Testis (tissue), 3 donors: ENCODE measurements around the gene ANO2. TPM values are rescaled to one million over a fixed set of nuclear protein-coding genes. Genes with fewer than 3 reads are reported as not detected.

Source experiments
- DNase-seq: peaks from one replicate; pipeline ENCODE4 v3.0.0-alpha.2; 2019
- H3K27ac ChIP-seq, 2 donors: fragments of 200-600 bp; sonication (generic); one replicate each; pipeline ENCODE4 v1.5.1; 2019
- H3K27me3 ChIP-seq: fragments of 200-600 bp; sonication (generic); one replicate; pipeline ENCODE4 v1.5.1; 2019
- H3K36me3 ChIP-seq: fragments of 200-600 bp; sonication (generic); one replicate; pipeline ENCODE4 v1.5.1; 2017; ENCODE audit warnings: low read depth; ENCODE audit errors: missing control alignments
- H3K4me1 ChIP-seq: fragments of 200-600 bp; sonication (generic); one replicate; pipeline ENCODE4 v1.5.1; 2019
- H3K4me3 ChIP-seq, 2 donors: fragments of 200-600 bp; sonication (generic); one replicate each; pipeline ENCODE4 v1.5.1; 2017 to 2019
- H3K9me3 ChIP-seq: fragments of 200-600 bp; sonication (generic); one replicate; pipeline ENCODE4 v1.5.1; 2017
- POLR2A ChIP-seq: fragments of 450-650 bp; IDR thresholded peaks from one replicate; pipeline ENCODE4 v1.6.1; 2017; ENCODE audit warnings: antibody characterized with exemption, mild to moderate bottlenecking, moderate library complexity
- WGBS, 2 donors: methylation state at CpG; one replicate each; pipeline ENCODE4 v1.1.5; 2018; 5-methylcytosine and 5-hydroxymethylcytosine counted together
- intact Hi-C: fragments of 100-400 bp; cut with DNase I; formaldehyde crosslinking; loops from one replicate; pipeline ENCODE4 v1.15.1; 2023; ENCODE audit warnings: low total_unique reads
- polyA plus RNA-seq: library from polyadenylated mRNA; stranded (reverse); fragments of 350-450 nt; fragmentation: Illumina TruSeq; extraction: RNeasy Lipid Tissue Mini Kit (QIAGEN cat#74804); gene quantifications from one replicate; pipeline ENCODE4 v1.2.3, GENCODE V29; 2014; ENCODE audit warnings: low read depth, low replicate concordance; ENCODE audit not compliant: insufficient read depth
- total RNA-seq, 2 donors: library from RNA; depleted of rRNA; stranded (reverse); fragments of >200 nt; gene quantifications; one replicate each; pipeline ENCODE4 v1.2.3, GENCODE V29; 2016
- TF ChIP-seq, protein P1 (sequence below), 3 experiments: fragments of 450-650 bp in 2 of 3; fragments of 200-600 bp in 1 of 3; sonication (generic) in 1 of 3; IDR thresholded peaks; one replicate each; pipeline ENCODE4 v1.5.1; 2016 to 2019; ENCODE audit warnings: antibody characterized with exemption in 3 of 3, mild to moderate bottlenecking in 2 of 3, moderate library complexity in 1 of 3

ANO2 gene
- total and polyA plus RNA-seq, 3 donors from 2014 or later, result 9.8 to 24.5 (median 24.4) TPM

DNA sequence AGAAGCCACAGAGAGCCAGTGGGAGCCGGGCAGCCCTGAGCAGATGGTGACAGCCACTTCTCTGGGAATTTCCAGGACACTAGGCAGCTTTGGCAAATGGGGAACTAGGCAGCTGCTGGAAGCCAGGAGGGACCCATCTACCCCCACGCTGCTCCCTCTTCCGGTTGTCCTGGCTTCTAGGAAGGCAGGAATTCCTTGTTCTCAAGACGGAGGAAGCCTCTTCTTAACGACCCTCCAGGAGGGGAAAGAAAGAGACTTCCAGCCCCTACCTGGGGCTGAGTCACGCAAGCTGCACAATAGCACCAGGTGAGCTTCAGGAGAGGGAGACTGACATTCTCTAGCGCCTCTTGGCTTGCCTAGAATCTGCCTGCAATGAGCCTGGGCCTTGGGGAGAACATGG, 141.5 kb downstream of the ANO2 start:
- H3K9me3 ChIP-seq, result no peaks in the 10 kb centered on the region
- 86 to 87% methylated on average over 7 of the region's 7 CpGs for WGBS, 2 donors
- TF ChIP-seq POLR2A, result no peak
- TF ChIP-seq, protein P1, sequence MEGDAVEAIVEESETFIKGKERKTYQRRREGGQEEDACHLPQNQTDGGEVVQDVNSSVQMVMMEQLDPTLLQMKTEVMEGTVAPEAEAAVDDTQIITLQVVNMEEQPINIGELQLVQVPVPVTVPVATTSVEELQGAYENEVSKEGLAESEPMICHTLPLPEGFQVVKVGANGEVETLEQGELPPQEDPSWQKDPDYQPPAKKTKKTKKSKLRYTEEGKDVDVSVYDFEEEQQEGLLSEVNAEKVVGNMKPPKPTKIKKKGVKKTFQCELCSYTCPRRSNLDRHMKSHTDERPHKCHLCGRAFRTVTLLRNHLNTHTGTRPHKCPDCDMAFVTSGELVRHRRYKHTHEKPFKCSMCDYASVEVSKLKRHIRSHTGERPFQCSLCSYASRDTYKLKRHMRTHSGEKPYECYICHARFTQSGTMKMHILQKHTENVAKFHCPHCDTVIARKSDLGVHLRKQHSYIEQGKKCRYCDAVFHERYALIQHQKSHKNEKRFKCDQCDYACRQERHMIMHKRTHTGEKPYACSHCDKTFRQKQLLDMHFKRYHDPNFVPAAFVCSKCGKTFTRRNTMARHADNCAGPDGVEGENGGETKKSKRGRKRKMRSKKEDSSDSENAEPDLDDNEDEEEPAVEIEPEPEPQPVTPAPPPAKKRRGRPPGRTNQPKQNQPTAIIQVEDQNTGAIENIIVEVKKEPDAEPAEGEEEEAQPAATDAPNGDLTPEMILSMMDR (IDR thresholded peaks at IDR 0.05), result no peak
- H3K4me3 ChIP-seq, result no peak overlapping the region
- no peak for DNase-seq
- no peaks in the 10 kb centered on the region for H3K4me1 ChIP-seq
- intact Hi-C loops, result no loop called here
- no peak overlapping the region for H3K27ac ChIP-seq
- no peaks in the 10 kb centered on the region for H3K27me3 ChIP-seq
- no peaks in the 10 kb centered on the region for H3K36me3 ChIP-seq

DNA sequence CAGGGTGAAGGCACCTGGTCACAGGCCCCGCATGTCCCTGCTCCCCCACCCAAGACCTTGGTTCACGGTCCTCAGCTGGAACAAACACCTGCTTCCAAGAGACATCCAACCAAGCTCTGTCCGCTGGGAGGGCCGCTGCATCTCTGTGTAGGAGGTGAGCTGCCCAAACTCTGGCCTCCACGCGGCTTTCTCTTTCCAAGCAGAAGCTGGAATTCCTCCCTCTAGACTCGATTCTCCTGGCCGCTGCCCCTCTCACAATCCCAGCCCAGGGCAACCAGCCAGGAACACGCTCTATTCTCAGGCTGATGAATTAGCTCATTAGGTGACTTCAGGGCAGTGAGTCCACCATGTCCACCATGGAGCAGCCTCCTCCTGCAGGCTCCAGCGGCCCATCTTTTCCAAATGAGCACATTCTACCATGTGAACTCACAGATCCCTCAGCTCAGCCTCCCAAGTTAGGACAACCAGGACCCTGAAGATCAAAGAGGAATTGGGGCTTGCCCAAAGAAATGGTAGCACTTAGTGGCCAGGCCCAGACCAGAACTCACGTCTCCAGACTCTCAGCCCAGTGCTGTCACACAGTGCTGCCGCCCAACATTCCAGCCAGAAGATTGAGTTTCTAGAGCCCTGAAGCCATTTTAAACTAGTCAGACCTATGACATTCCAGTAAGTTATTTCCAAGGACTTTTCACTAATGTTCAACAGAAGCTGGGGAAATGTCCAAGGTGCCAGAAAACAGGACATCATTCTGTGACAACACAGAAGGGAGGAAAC, 146.6 kb downstream of the ANO2 start:
- no peak for TF ChIP-seq POLR2A
- TF ChIP-seq, protein P1 (IDR thresholded peaks at IDR 0.05), result no peak
- no peaks in the 10 kb centered on the region for H3K4me1 ChIP-seq
- no peak overlapping the region for H3K27ac ChIP-seq
- no peaks in the 10 kb centered on the region for H3K27me3 ChIP-seq
- H3K9me3 ChIP-seq, result no peaks in the 10 kb centered on the region
- intact Hi-C loops, result no loop called here
- no peak for DNase-seq
- WGBS, 2 donors, result 78 to 92% methylated on average over 12 of the region's 12 CpGs
- no peaks in the 10 kb centered on the region for H3K36me3 ChIP-seq
- no peak overlapping the region for H3K4me3 ChIP-seq

DNA sequence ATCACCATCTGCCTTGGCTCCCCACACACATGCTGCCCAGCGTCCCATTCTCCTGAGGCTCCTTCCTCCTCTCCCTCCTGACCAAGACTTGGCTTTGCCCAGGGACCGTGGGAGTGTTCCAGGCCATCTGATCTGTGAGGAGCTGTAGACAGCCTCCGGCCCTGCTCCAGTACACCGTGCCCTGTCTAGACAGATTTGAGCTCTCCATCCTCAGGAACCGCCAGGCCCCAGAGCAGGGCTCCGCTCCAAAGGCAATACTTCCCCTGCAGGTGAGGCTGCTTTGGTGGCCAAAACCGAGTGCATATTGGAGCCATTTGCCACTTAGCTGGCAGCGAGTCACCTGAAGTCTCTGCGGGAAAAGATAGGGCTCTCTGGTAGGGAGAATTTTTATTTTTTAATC, 147.4 kb downstream of the ANO2 start:
- Histone ChIP-seq H3K4me1 (no peaks in the 10 kb centered on the region), H3K27ac (no peak overlapping the region), H3K27me3 (no peaks in the 10 kb centered on the region), H3K4me3 (no peak overlapping the region), H3K36me3 (no peaks in the 10 kb centered on the region), H3K9me3 (no peaks in the 10 kb centered on the region)
- intact Hi-C loops, result no loop called here
- DNase-seq, result no peak
- 79 to 91% methylated on average over 9 of the region's 9 CpGs for WGBS, 2 donors
- no peak for TF ChIP-seq POLR2A
- TF ChIP-seq, protein P1 (IDR thresholded peaks at IDR 0.05), result no peak

DNA sequence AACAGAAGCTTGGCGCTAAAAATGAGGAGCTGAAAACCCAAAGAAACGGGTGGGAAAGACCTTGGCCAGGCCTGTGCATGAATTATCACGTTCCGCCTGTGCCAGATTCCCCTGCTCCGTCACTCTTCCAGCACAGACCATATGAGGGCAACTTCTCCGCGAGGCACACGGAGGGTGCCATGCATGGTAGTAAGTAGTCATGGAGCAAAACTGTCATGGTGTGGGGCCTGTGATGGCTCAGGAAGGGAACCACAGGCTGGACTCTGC, 148.2 kb downstream of the ANO2 start:
- intact Hi-C loops, result no loop called here
- H3K9me3 ChIP-seq, result no peaks in the 10 kb centered on the region
- H3K4me1 ChIP-seq, result no peaks in the 10 kb centered on the region
- no peaks in the 10 kb centered on the region for H3K36me3 ChIP-seq
- no peaks in the 10 kb centered on the region for H3K27me3 ChIP-seq
- no peak for TF ChIP-seq POLR2A
- TF ChIP-seq, protein P1 (IDR thresholded peaks at IDR 0.05), result no peak
- 83 to 93% methylated on average over 7 to 8 of the region's 8 CpGs for WGBS, 2 donors
- no peak for DNase-seq
- no peak overlapping the region for H3K4me3 ChIP-seq
- H3K27ac ChIP-seq, result no peak overlapping the region
